Osteocyte (in vitro differentiated cells): ENCODE results near the gene LST1. TPM values are rescaled to one million over a fixed set of nuclear protein-coding genes. Genes with fewer than 3 reads are reported as not detected.

ENCODE experiments used
- DNase-seq: peaks from one replicate; pipeline ENCODE4 v3.0.0; 2021; ENCODE audit warnings: mixed read lengths; ENCODE audit not compliant: unreplicated experiment; ENCODE audit errors: extremely low spot score
- H3K27ac Mint-ChIP-seq: one replicate; pipeline ENCODE4 v1.8.0; 2021; ENCODE audit warnings: mild to moderate bottlenecking, mixed read lengths; ENCODE audit not compliant: unreplicated experiment
- H3K27me3 Mint-ChIP-seq: one replicate; pipeline ENCODE4 v1.8.0; 2021; ENCODE audit warnings: mixed read lengths; ENCODE audit not compliant: unreplicated experiment
- H3K36me3 Mint-ChIP-seq: one replicate; pipeline ENCODE4 v1.8.0; 2021; ENCODE audit warnings: mixed read lengths; ENCODE audit not compliant: unreplicated experiment
- H3K4me1 Mint-ChIP-seq: one replicate; pipeline ENCODE4 v1.8.0; 2021; ENCODE audit warnings: mixed read lengths; ENCODE audit not compliant: unreplicated experiment
- H3K4me3 Mint-ChIP-seq: one replicate; pipeline ENCODE4 v1.8.0; 2021; ENCODE audit warnings: mild to moderate bottlenecking, moderate library complexity, mixed read lengths; ENCODE audit not compliant: unreplicated experiment
- H3K9me3 Mint-ChIP-seq: one replicate; pipeline ENCODE4 v1.8.0; 2021; ENCODE audit warnings: mixed read lengths; ENCODE audit not compliant: unreplicated experiment
- CTCF ChIP-seq: fragments of 200-600 bp; sonication (generic); IDR thresholded peaks from 2 replicates; pipeline ENCODE4 v1.5.0; 2021; ENCODE audit warnings: antibody characterized with exemption, mild to moderate bottlenecking, moderate library complexity
- total RNA-seq: library from RNA; stranded (reverse); gene quantifications from 2 replicates; pipeline ENCODE4 v1.2.1, GENCODE V29; 2021

LST1 gene
- total RNA-seq, 1 donor from 2014 or later, result not detected

- no peaks in the 10 kb centered on the region for H3K9me3 Mint-ChIP-seq
- no peak overlapping the region for H3K27ac Mint-ChIP-seq
- H3K4me3 Mint-ChIP-seq, result no peak overlapping the region
- no peak for TF ChIP-seq CTCF
- H3K4me1 Mint-ChIP-seq, result no peaks in the 10 kb centered on the region
- no peaks in the 10 kb centered on the region for H3K27me3 Mint-ChIP-seq
- H3K36me3 Mint-ChIP-seq, result no peaks in the 10 kb centered on the region
- DNase-seq, result no peak
These were observed 6.3 kb downstream of the LST1 start for GRCh38 chr6:31592396-31592771.

- no peaks in the 10 kb centered on the region for H3K36me3 Mint-ChIP-seq
- TF ChIP-seq CTCF, result peak; percentile 54
- H3K27ac Mint-ChIP-seq, result no peak overlapping the region
- H3K4me1 Mint-ChIP-seq, result no peaks in the 10 kb centered on the region
- H3K4me3 Mint-ChIP-seq, result no peak overlapping the region
- no peaks in the 10 kb centered on the region for H3K27me3 Mint-ChIP-seq
- no peaks in the 10 kb centered on the region for H3K9me3 Mint-ChIP-seq
- DNase-seq, result no peak
These were observed 10.9 kb downstream of the LST1 start for GRCh38 chr6:31597006-31597405.

DNA sequence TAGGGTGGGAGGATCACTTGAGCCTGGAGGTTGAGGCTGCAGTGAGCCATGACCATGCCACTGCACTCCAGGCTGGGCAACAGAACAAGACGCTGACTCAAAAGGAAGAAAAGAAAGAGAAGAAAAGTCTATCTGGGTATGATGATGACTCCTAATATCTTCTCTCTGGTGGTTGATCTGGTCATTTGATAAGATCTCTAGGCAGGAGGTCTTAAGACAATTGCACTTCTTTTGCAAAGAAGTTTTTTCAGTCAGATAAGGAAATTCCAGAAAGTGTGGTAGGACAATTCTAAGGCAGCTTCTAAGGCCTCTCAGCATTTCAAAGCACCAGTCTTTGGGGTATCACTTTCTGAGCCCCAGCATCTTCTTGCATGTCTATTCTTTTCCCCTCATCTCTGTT is 21.2 kb downstream of the LST1 start:
- no peak for TF ChIP-seq CTCF
- Mint-ChIP-seq H3K27me3 (no peaks in the 10 kb centered on the region), H3K9me3 (no peaks in the 10 kb centered on the region), H3K36me3 (no peaks in the 10 kb centered on the region), H3K4me3 (no peak overlapping the region), H3K27ac (no peak overlapping the region), H3K4me1 (no peaks in the 10 kb centered on the region)
- DNase-seq, result no peak

GRCh38 chr6:31609519-31610406 is 23.7 kb downstream of the LST1 start:
- no peaks in the 10 kb centered on the region for H3K36me3 Mint-ChIP-seq
- H3K4me3 Mint-ChIP-seq, result no peak overlapping the region
- no peak for DNase-seq
- no peak for TF ChIP-seq CTCF
- H3K27ac Mint-ChIP-seq, result no peak overlapping the region
- no peaks in the 10 kb centered on the region for H3K4me1 Mint-ChIP-seq
- no peaks in the 10 kb centered on the region for H3K9me3 Mint-ChIP-seq
- H3K27me3 Mint-ChIP-seq, result no peaks in the 10 kb centered on the region

DNA sequence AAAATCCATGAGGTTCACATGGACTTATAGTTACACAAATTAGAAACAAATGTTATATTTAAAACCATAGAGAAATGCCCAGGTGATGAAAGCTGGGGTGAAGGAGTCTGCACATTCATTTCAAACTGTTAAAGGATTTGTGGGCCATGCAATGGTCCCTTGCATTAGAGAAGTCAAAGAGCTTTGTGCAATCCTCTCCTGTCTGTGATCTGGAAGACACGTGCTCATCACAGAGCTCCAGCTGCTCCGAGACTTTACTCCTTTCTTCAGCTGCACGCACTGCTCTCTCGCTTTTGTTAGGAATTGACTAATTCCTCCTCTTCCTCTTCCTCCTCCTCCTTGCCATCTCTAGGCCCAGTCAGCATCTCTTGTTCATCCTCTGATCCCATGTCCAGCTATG is 24.9 kb downstream of the LST1 start:
- H3K27me3 Mint-ChIP-seq, result no peaks in the 10 kb centered on the region
- TF ChIP-seq CTCF, result no peak
- H3K9me3 Mint-ChIP-seq, result no peaks in the 10 kb centered on the region
- no peaks in the 10 kb centered on the region for H3K36me3 Mint-ChIP-seq
- DNase-seq, result no peak
- H3K4me1 Mint-ChIP-seq, result no peaks in the 10 kb centered on the region
- H3K4me3 Mint-ChIP-seq, result no peak overlapping the region
- H3K27ac Mint-ChIP-seq, result no peak overlapping the region
